GM12875 (cell line): ENCODE measurements around the gene SLC26A11.
"Not testable (repeated sequence)": the region's sequence is repeated elsewhere in the genome, so short reads cannot be mapped to it uniquely, and the experiment has no call there.

Source experiments
- H3K4me3 ChIP-seq: one replicate; pipeline ENCODE4 v1.5.1; 2011; ENCODE audit warnings: low read depth, low read length, control low read depth
- TF ChIP-seq, protein P1 (sequence below): IDR thresholded peaks from 2 replicates; pipeline ENCODE4 v1.5.1; 2011; ENCODE audit warnings: low read depth, mild to moderate bottlenecking, control low read depth, inconsistent platforms, low read length, moderate library complexity, borderline replicate concordance; ENCODE audit not compliant: insufficient read depth

Gene SLC26A11

GRCh38 chr17:80195671-80196529 lies 24.3 kb upstream of the SLC26A11 start:
- no peak overlapping the region for H3K4me3 ChIP-seq
- TF ChIP-seq, protein P1, sequence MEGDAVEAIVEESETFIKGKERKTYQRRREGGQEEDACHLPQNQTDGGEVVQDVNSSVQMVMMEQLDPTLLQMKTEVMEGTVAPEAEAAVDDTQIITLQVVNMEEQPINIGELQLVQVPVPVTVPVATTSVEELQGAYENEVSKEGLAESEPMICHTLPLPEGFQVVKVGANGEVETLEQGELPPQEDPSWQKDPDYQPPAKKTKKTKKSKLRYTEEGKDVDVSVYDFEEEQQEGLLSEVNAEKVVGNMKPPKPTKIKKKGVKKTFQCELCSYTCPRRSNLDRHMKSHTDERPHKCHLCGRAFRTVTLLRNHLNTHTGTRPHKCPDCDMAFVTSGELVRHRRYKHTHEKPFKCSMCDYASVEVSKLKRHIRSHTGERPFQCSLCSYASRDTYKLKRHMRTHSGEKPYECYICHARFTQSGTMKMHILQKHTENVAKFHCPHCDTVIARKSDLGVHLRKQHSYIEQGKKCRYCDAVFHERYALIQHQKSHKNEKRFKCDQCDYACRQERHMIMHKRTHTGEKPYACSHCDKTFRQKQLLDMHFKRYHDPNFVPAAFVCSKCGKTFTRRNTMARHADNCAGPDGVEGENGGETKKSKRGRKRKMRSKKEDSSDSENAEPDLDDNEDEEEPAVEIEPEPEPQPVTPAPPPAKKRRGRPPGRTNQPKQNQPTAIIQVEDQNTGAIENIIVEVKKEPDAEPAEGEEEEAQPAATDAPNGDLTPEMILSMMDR, result peak; percentile 87

DNA sequence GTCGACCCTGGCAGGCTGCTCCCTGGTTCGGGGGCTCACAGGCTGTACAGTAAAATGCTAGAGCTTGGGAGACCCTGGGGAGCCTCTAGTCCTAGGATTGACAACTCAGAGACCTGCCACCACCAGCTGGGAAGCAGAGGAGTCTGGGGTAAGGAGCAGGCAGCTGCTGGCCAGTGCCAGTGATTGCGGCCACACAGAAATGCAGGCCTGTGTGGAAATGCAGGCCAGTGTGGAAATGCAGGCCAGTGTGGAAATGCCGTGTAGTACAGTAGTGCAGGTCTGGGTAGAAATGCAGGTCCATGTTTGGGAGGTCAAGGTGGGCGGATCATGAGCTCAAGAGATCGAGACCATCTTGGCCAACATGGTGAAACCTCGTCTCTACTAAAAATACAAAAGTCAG lies 23.6 kb upstream of the SLC26A11 start:
- TF ChIP-seq, protein P1, result no peak

GRCh38 chr17:80198144-80198661 lies 22.0 kb upstream of the SLC26A11 start:
- H3K4me3 ChIP-seq, result no peak overlapping the region
- TF ChIP-seq, protein P1, result no peak

More for the DNA sequence above, 23.6 kb upstream of the SLC26A11 start:
- no peak overlapping the region for H3K4me3 ChIP-seq

DNA sequence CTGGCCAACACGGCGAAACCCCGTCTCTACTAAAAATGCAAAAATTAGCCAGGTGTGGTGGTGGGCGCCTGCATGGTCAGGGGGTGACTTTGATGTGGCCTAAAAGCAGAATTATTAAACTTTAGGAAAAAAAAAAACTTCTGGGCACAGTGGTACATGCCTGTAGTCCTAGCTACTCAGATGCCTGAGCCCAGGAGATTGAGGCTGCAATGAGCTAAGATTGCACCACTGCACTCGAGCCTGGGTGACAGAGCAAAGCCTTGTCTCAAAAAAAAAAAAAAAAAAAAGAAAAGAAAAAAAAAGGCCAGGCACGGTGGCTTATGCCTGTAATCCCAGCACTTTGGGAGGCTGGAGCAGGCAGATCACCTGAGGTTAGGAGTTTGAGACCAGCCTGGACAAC lies 20.9 kb upstream of the SLC26A11 start:
- not testable (repeated sequence) for H3K4me3 ChIP-seq

GRCh38 chr17:80201446-80201845 lies 18.8 kb upstream of the SLC26A11 start:
- no peak overlapping the region for H3K4me3 ChIP-seq

GRCh38 chr17:80202197-80202596 lies 18.0 kb upstream of the SLC26A11 start:
- H3K4me3 ChIP-seq, result no peak overlapping the region
- TF ChIP-seq, protein P1, result no peak

More at GRCh38 chr17:80201446-80201845, 18.8 kb upstream of the SLC26A11 start:
- TF ChIP-seq, protein P1, result no peak

- no peak overlapping the region for H3K4me3 ChIP-seq
- TF ChIP-seq, protein P1, result no peak
These were observed 16.7 kb upstream of the SLC26A11 start for GRCh38 chr17:80203471-80203963.
